AG04449 (cell line): Measurements from ENCODE around the gene PRRX1.

Source experiments
- CTCF ChIA-PET: fragments of 350-600 bp; formaldehyde crosslinking; extraction: SDS; loops from one replicate; lab custom pipeline; 2021; ENCODE audit warnings: antibody characterized with exemption; lab: Yijun Ruan, JAX
- POLR2A ChIA-PET: fragments of 400-600, 350-600 bp; formaldehyde crosslinking; extraction: SDS; loops from one replicate; lab custom pipeline; 2020; ENCODE audit warnings: antibody characterized with exemption, inconsistent platforms; lab: Yijun Ruan, JAX
- DNase-seq: peaks from one replicate; pipeline ENCODE4 v3.0.0-alpha.2; 2010; ENCODE audit warnings: low read depth, low spot score
- H3K4me3 ChIP-seq: 2 replicates; pipeline ENCODE4 v1.5.1; 2011; ENCODE audit warnings: low read depth, mild to moderate bottlenecking, control low read depth, low read length
- CTCF ChIP-seq: IDR thresholded peaks from one replicate; pipeline ENCODE4 v1.5.1; 2011; ENCODE audit warnings: mild to moderate bottlenecking, moderate library complexity, low read length, control low read depth, inconsistent platforms; ENCODE audit not compliant: insufficient read depth; ENCODE audit errors: missing control alignments

Gene PRRX1

GRCh38 chr1:170680428-170680827 lies 16.5 kb downstream of the PRRX1 start:
- no peak for TF ChIP-seq CTCF
- peak; percentile 86 for DNase-seq
- ChIA-PET POLR2A (no interaction called here), CTCF (interaction anchor here (1.1 kb wide), 1 partner anchor 9 kb away, joined by 3 read pairs; no protein-coding TSS in a partner anchor)
- no peak overlapping the region for H3K4me3 ChIP-seq

- no peak for TF ChIP-seq CTCF
- no peak for DNase-seq
- no peak overlapping the region for H3K4me3 ChIP-seq
- POLR2A ChIA-PET = no interaction called here
- CTCF ChIA-PET = interaction anchor here (0.8 to 1.3 kb wide), 2 partner anchors 9 to 24 kb away, joined by 3 read pairs; no protein-coding TSS in a partner anchor
Measured at GRCh38 chr1:170682169-170682568, 18.2 kb downstream of the PRRX1 start.

- CTCF ChIA-PET = interaction anchor here (1.6 kb wide), 1 partner anchor 82 kb away, joined by 4 read pairs; no protein-coding TSS in a partner anchor
- no peak overlapping the region for H3K4me3 ChIP-seq
- TF ChIP-seq CTCF = no peak
- DNase-seq = no peak
- POLR2A ChIA-PET = no interaction called here
Measured at GRCh38 chr1:170682809-170683208, 18.9 kb downstream of the PRRX1 start.

GRCh38 chr1:170685166-170685565 lies 21.2 kb downstream of the PRRX1 start:
- no peak for DNase-seq
- ChIA-PET POLR2A (interaction anchor here (0.7 kb wide), 1 partner anchor 806 kb away, joined by 3 read pairs; no protein-coding TSS in a partner anchor), CTCF (interaction anchor here (1.0 to 1.5 kb wide), 4 partner anchors 8 to 80 kb away, joined by 3 to 5 read pairs (median 3); no protein-coding TSS in a partner anchor)
- no peak for TF ChIP-seq CTCF
- no peak overlapping the region for H3K4me3 ChIP-seq

GRCh38 chr1:170686291-170686690 lies 22.4 kb downstream of the PRRX1 start:
- no peak overlapping the region for H3K4me3 ChIP-seq
- no peak for DNase-seq
- TF ChIP-seq CTCF = no peak
- CTCF ChIA-PET = interaction anchor here (0.8 to 1.1 kb wide), 2 partner anchors 11 to 16 kb away, joined by 3 to 4 read pairs; no protein-coding TSS in a partner anchor
- POLR2A ChIA-PET = interaction anchor here (0.6 kb wide), 1 partner anchor 26 kb away, joined by 3 read pairs; no protein-coding TSS in a partner anchor

- no peak for TF ChIP-seq CTCF
- ChIA-PET CTCF (interaction anchor here (1.1 to 3.5 kb wide), 5 partner anchors 11 to 198 kb away, joined by 3 to 20 read pairs (median 5); no protein-coding TSS in a partner anchor), POLR2A (no interaction called here)
- DNase-seq = no peak
- no peak overlapping the region for H3K4me3 ChIP-seq
Measured at GRCh38 chr1:170687621-170688020, 23.7 kb downstream of the PRRX1 start.
